WTC11 (cell line): Measurements from ENCODE around the gene OBSCN. TPM values are rescaled to one million over a fixed set of nuclear protein-coding genes. Genes with fewer than 3 reads are reported as not detected.

Source experiments
- ATAC-seq: fragments of 200-7000 bp; cut with Tn5 transposase; 2 replicates; pipeline ENCODE4 v1.10.0; 2021; ENCODE audit warnings: mild to moderate bottlenecking, moderate library complexity
- CTCF ChIA-PET: fragments of 300-600 bp; sonication (Branson Sonifier 250); formaldehyde crosslinking; loops from one replicate; lab custom pipeline; 2021; ENCODE audit warnings: antibody characterized with exemption; lab: Charles Lee
- POLR2A ChIA-PET: fragments of 350-600 bp; sonication (Branson Sonifier 250); formaldehyde crosslinking; loops from one replicate; lab custom pipeline; 2021; ENCODE audit warnings: antibody characterized with exemption; lab: Charles Lee
- DNase-seq: peaks from one replicate; pipeline ENCODE4 v3.0.0; 2021; ENCODE audit warnings: low spot score
- H3K27ac Mint-ChIP-seq: 2 replicates; pipeline ENCODE4 v1.8.0; 2021; ENCODE audit warnings: mixed read lengths
- H3K27me3 Mint-ChIP-seq: 2 replicates; pipeline ENCODE4 v1.8.0; 2021; ENCODE audit warnings: low read depth, mild to moderate bottlenecking, moderate library complexity, mixed read lengths
- H3K36me3 Mint-ChIP-seq: 2 replicates; pipeline ENCODE4 v1.8.0; 2021; ENCODE audit warnings: mixed read lengths
- H3K4me1 Mint-ChIP-seq: 2 replicates; pipeline ENCODE4 v1.8.0; 2022; ENCODE audit warnings: mixed read lengths
- H3K4me3 Mint-ChIP-seq: 2 replicates; pipeline ENCODE4 v1.8.0; 2021; ENCODE audit warnings: mild to moderate bottlenecking, moderate library complexity, mixed read lengths
- H3K9me3 Mint-ChIP-seq: 2 replicates; pipeline ENCODE4 v1.8.0; 2021; ENCODE audit warnings: mixed read lengths
- ATF1 ChIP-seq: sonication (generic); formaldehyde crosslinking; IDR thresholded peaks from 2 replicates; pipeline ENCODE4 v1.8.1; 2023; ENCODE audit warnings: mild to moderate bottlenecking, moderate library complexity, missing genetic modification reagents
- EMX1 ChIP-seq: fragments of 250-450 bp; sonication (Bioruptor Pico); IDR thresholded peaks from 2 replicates; pipeline ENCODE4 v1.8.0; 2021; ENCODE audit warnings: mild to moderate bottlenecking
- FOXK1 ChIP-seq: sonication (generic); formaldehyde crosslinking; IDR thresholded peaks from 2 replicates; pipeline ENCODE4 v1.8.0; 2022; ENCODE audit warnings: mild to moderate bottlenecking, moderate library complexity, missing genetic modification reagents
- FOXP1 ChIP-seq: sonication (generic); formaldehyde crosslinking; IDR thresholded peaks from 2 replicates; pipeline ENCODE4 v1.8.0; 2022; ENCODE audit warnings: missing genetic modification reagents, mild to moderate bottlenecking, moderate library complexity, borderline replicate concordance
- GABPB1 ChIP-seq: sonication (generic); formaldehyde crosslinking; IDR thresholded peaks from 2 replicates; pipeline ENCODE4 v1.8.1; 2023; ENCODE audit warnings: mild to moderate bottlenecking, missing genetic modification reagents
- NR2C2 ChIP-seq: sonication (generic); formaldehyde crosslinking; IDR thresholded peaks from 2 replicates; pipeline ENCODE4 v1.8.0; 2022; ENCODE audit warnings: mild to moderate bottlenecking, missing genetic modification reagents
- OVOL2 ChIP-seq: fragments of 250-450 bp; sonication (Bioruptor Pico); IDR thresholded peaks from 2 replicates; pipeline ENCODE4 v1.9.0; 2021; ENCODE audit warnings: mild to moderate bottlenecking, borderline replicate concordance
- SP1 ChIP-seq: sonication (generic); formaldehyde crosslinking; conservative IDR thresholded peaks from 2 replicates; pipeline ENCODE4 v1.8.1; 2022; ENCODE audit warnings: missing genetic modification reagents
- TEAD4 ChIP-seq: sonication (generic); formaldehyde crosslinking; IDR thresholded peaks from 2 replicates; pipeline ENCODE4 v1.8.0; 2022; ENCODE audit warnings: mild to moderate bottlenecking, missing genetic modification reagents
- TP53 ChIP-seq: sonication (generic); formaldehyde crosslinking; IDR thresholded peaks from 2 replicates; pipeline ENCODE4 v1.8.1; 2023; ENCODE audit warnings: mild to moderate bottlenecking, missing genetic modification reagents
- ZNF317 ChIP-seq: sonication (generic); formaldehyde crosslinking; IDR thresholded peaks from 2 replicates; pipeline ENCODE4 v1.8.1; 2023; ENCODE audit warnings: low read depth, mild to moderate bottlenecking, moderate library complexity, missing genetic modification reagents, borderline replicate concordance
- ZNF416 ChIP-seq: fragments of 250-450 bp; sonication (Bioruptor Pico); IDR thresholded peaks from 2 replicates; pipeline ENCODE4 v1.9.0; 2021; ENCODE audit warnings: mild to moderate bottlenecking, inconsistent platforms
- total RNA-seq: library from RNA; stranded (reverse); gene quantifications from 3 replicates; pipeline ENCODE4 v1.2.3, GENCODE V29; 2021
- TF ChIP-seq, protein P1 (sequence below): sonication (generic); formaldehyde crosslinking; IDR thresholded peaks from 2 replicates; pipeline ENCODE4 v1.8.1; 2023; ENCODE audit warnings: mild to moderate bottlenecking, missing genetic modification reagents
- TF ChIP-seq, protein P2 (sequence below): fragments of 250-450 bp; sonication (Bioruptor Pico); IDR thresholded peaks from 2 replicates; pipeline ENCODE4 v2.1.2; 2022; ENCODE audit warnings: mild to moderate bottlenecking, moderate library complexity
- TF ChIP-seq, protein P3 (sequence below): sonication (generic); formaldehyde crosslinking; IDR thresholded peaks from 2 replicates; pipeline ENCODE4 v1.8.0; 2023; ENCODE audit warnings: missing genetic modification reagents, mild to moderate bottlenecking, borderline replicate concordance
- TF ChIP-seq, protein P4 (sequence below): sonication (generic); formaldehyde crosslinking; IDR thresholded peaks from 2 replicates; pipeline ENCODE4 v1.8.0; 2022; ENCODE audit warnings: mild to moderate bottlenecking, missing genetic modification reagents
- TF ChIP-seq, protein P5 (sequence below): sonication (generic); formaldehyde crosslinking; IDR thresholded peaks from 2 replicates; pipeline ENCODE4 v1.8.0; 2022; ENCODE audit warnings: missing genetic modification reagents
- TF ChIP-seq, protein P6 (sequence below): fragments of 250-450 bp; sonication (Bioruptor Pico); IDR thresholded peaks from 2 replicates; pipeline ENCODE4 v1.9.0; 2021; ENCODE audit warnings: mild to moderate bottlenecking, borderline replicate concordance

Gene OBSCN
- total RNA-seq, 1 experiment from 2014 or later = 38.8 TPM

DNA sequence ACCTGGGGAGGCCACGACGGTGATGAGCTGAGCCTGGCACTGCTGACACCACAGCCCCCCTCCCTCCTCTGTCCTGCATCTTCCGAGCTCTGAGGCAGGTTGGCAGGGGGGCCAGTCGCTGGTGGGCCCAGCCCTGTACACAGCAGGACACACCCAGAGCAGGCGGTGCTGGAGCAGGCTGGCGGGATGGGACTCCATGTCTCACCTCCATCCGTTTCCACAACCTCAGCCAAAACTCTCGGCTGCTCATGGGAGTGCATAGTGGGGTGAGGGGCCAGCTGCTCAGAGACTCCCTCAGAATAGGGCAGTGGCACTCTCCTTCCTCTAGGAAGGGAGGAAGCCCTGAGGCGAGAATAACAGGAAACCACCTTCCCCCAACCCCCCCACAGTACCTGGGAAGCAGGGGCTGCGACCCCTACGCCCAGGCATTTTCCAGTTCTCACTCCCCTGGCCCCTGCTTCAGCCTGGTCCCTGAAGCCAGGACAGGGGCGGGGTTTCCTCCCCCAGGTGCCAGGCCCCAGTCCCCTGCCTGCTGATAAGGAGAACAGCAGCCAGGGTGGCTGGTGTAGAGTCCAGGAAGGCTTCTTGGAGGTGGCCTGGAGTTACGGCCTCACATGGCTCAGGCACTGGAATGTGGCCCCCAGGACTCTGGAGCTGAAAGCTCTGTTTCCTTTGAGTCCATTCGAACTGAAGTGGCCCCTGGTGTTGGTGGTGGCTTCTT, 45.4 kb upstream of the OBSCN start:
- H3K4me3 Mint-ChIP-seq = no peak overlapping the region
- CTCF ChIA-PET = interaction anchor here (1.2 to 2.0 kb wide), 3 partner anchors 11 to 157 kb away, joined by 3 to 7 read pairs (median 5); no protein-coding TSS in a partner anchor
- no peaks in the 10 kb centered on the region for H3K9me3 Mint-ChIP-seq
- H3K4me1 Mint-ChIP-seq = peaks cover 13% of the 10 kb centered on the region; the same call in 1 of the 2 replicates
- POLR2A ChIA-PET = interaction anchor here (1.2 kb wide), 1 partner anchor 10 kb away, joined by 4 read pairs; no protein-coding TSS in a partner anchor
- TF ChIP-seq, protein P1, sequence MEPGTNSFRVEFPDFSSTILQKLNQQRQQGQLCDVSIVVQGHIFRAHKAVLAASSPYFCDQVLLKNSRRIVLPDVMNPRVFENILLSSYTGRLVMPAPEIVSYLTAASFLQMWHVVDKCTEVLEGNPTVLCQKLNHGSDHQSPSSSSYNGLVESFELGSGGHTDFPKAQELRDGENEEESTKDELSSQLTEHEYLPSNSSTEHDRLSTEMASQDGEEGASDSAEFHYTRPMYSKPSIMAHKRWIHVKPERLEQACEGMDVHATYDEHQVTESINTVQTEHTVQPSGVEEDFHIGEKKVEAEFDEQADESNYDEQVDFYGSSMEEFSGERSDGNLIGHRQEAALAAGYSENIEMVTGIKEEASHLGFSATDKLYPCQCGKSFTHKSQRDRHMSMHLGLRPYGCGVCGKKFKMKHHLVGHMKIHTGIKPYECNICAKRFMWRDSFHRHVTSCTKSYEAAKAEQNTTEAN = no peak
- TF ChIP-seq ZNF317 (CRISPR knock-in tag) = no peak
- no peak for TF ChIP-seq ZNF416
- TF ChIP-seq TP53 (CRISPR knock-in tag) = no peak
- TF ChIP-seq, protein P2, sequence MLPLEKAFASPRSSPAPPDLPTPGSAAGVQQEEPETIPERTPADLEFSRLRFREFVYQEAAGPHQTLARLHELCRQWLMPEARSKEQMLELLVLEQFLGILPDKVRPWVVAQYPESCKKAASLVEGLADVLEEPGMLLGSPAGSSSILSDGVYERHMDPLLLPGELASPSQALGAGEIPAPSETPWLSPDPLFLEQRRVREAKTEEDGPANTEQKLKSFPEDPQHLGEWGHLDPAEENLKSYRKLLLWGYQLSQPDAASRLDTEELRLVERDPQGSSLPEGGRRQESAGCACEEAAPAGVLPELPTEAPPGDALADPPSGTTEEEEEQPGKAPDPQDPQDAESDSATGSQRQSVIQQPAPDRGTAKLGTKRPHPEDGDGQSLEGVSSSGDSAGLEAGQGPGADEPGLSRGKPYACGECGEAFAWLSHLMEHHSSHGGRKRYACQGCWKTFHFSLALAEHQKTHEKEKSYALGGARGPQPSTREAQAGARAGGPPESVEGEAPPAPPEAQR (CRISPR knock-in tag) = no peak
- TF ChIP-seq TEAD4 (CRISPR knock-in tag) = no peak
- no peak; the same call in 1 of the 2 replicates for TF ChIP-seq ATF1
- TF ChIP-seq SP1 (CRISPR knock-in tag) = no peak
- no peak for TF ChIP-seq EMX1 (CRISPR knock-in tag)
- no peak for TF ChIP-seq GABPB1 (CRISPR knock-in tag)
- TF ChIP-seq, protein P3, sequence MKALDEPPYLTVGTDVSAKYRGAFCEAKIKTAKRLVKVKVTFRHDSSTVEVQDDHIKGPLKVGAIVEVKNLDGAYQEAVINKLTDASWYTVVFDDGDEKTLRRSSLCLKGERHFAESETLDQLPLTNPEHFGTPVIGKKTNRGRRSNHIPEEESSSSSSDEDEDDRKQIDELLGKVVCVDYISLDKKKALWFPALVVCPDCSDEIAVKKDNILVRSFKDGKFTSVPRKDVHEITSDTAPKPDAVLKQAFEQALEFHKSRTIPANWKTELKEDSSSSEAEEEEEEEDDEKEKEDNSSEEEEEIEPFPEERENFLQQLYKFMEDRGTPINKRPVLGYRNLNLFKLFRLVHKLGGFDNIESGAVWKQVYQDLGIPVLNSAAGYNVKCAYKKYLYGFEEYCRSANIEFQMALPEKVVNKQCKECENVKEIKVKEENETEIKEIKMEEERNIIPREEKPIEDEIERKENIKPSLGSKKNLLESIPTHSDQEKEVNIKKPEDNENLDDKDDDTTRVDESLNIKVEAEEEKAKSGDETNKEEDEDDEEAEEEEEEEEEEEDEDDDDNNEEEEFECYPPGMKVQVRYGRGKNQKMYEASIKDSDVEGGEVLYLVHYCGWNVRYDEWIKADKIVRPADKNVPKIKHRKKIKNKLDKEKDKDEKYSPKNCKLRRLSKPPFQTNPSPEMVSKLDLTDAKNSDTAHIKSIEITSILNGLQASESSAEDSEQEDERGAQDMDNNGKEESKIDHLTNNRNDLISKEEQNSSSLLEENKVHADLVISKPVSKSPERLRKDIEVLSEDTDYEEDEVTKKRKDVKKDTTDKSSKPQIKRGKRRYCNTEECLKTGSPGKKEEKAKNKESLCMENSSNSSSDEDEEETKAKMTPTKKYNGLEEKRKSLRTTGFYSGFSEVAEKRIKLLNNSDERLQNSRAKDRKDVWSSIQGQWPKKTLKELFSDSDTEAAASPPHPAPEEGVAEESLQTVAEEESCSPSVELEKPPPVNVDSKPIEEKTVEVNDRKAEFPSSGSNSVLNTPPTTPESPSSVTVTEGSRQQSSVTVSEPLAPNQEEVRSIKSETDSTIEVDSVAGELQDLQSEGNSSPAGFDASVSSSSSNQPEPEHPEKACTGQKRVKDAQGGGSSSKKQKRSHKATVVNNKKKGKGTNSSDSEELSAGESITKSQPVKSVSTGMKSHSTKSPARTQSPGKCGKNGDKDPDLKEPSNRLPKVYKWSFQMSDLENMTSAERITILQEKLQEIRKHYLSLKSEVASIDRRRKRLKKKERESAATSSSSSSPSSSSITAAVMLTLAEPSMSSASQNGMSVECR (CRISPR knock-in tag) = no peak
- TF ChIP-seq FOXK1 (CRISPR knock-in tag) = no peak
- no peak for TF ChIP-seq NR2C2 (CRISPR knock-in tag)
- TF ChIP-seq, protein P4, sequence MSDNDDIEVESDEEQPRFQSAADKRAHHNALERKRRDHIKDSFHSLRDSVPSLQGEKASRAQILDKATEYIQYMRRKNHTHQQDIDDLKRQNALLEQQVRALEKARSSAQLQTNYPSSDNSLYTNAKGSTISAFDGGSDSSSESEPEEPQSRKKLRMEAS = no peak
- no peak for TF ChIP-seq FOXP1
- TF ChIP-seq OVOL2 (CRISPR knock-in tag) = no peak
- DNase-seq = no peak
- no peak overlapping the region for H3K27ac Mint-ChIP-seq
- H3K36me3 Mint-ChIP-seq = no peaks in the 10 kb centered on the region
- ATAC-seq = no peak
- peaks cover 14% of the 10 kb centered on the region for H3K27me3 Mint-ChIP-seq

DNA sequence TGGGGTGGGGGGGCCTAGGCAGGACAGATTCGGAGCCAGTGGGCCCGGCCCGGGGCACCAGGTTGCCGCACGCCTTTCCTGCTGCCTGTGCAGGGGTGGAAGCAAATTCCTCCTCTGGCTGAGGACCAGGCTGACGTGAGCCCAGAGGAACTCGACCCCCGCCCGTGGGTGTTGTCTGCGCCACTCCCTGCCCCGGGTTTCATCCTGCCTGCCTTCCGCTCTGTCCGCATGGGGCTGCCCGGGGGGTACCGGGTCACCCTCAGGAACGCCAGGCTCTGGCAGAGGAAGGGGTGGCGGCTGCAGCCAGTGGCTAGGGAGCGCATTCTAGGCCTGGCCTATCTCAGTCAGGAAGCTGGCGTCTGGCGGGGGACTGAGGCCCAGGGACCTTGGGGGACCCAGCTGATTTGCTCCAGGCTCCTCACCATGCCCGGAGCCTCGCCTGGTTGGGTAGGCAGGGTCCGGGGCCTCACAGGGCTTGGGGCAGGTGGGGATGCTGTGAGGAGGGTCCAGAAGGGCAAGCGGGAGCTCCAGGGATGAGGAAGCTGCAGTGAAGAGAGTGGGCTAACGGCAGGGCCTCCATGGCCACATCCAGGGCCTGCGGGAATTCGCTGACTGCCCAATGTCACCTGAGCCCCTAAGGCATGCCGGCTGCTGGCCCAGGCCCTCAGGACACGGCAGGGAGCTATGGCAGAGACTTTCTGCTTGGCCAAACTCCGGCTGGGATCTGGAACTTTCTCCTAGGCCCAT, 44.7 kb upstream of the OBSCN start:
- no peak overlapping the region for H3K4me3 Mint-ChIP-seq
- ChIA-PET CTCF (interaction anchor here (1.2 to 2.0 kb wide), 3 partner anchors 11 to 158 kb away, joined by 3 to 7 read pairs (median 5); no protein-coding TSS in a partner anchor), POLR2A (interaction anchor here (1.2 kb wide), 1 partner anchor 11 kb away, joined by 4 read pairs; no protein-coding TSS in a partner anchor)
- no peaks in the 10 kb centered on the region for H3K9me3 Mint-ChIP-seq
- no peaks in the 10 kb centered on the region for H3K36me3 Mint-ChIP-seq
- H3K27ac Mint-ChIP-seq = no peak overlapping the region
- DNase-seq (no peak), ATAC-seq (no peak)
- H3K27me3 Mint-ChIP-seq = peaks cover 11% of the 10 kb centered on the region
- peaks cover 13% of the 10 kb centered on the region; the same call in 1 of the 2 replicates for H3K4me1 Mint-ChIP-seq
- TF ChIP-seq ZNF416 = no peak
- TF ChIP-seq, protein P5, sequence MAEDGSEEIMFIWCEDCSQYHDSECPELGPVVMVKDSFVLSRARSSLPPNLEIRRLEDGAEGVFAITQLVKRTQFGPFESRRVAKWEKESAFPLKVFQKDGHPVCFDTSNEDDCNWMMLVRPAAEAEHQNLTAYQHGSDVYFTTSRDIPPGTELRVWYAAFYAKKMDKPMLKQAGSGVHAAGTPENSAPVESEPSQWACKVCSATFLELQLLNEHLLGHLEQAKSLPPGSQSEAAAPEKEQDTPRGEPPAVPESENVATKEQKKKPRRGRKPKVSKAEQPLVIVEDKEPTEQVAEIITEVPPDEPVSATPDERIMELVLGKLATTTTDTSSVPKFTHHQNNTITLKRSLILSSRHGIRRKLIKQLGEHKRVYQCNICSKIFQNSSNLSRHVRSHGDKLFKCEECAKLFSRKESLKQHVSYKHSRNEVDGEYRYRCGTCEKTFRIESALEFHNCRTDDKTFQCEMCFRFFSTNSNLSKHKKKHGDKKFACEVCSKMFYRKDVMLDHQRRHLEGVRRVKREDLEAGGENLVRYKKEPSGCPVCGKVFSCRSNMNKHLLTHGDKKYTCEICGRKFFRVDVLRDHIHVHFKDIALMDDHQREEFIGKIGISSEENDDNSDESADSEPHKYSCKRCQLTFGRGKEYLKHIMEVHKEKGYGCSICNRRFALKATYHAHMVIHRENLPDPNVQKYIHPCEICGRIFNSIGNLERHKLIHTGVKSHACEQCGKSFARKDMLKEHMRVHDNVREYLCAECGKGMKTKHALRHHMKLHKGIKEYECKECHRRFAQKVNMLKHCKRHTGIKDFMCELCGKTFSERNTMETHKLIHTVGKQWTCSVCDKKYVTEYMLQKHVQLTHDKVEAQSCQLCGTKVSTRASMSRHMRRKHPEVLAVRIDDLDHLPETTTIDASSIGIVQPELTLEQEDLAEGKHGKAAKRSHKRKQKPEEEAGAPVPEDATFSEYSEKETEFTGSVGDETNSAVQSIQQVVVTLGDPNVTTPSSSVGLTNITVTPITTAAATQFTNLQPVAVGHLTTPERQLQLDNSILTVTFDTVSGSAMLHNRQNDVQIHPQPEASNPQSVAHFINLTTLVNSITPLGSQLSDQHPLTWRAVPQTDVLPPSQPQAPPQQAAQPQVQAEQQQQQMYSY (CRISPR knock-in tag) = no peak
- TF ChIP-seq, protein P6, sequence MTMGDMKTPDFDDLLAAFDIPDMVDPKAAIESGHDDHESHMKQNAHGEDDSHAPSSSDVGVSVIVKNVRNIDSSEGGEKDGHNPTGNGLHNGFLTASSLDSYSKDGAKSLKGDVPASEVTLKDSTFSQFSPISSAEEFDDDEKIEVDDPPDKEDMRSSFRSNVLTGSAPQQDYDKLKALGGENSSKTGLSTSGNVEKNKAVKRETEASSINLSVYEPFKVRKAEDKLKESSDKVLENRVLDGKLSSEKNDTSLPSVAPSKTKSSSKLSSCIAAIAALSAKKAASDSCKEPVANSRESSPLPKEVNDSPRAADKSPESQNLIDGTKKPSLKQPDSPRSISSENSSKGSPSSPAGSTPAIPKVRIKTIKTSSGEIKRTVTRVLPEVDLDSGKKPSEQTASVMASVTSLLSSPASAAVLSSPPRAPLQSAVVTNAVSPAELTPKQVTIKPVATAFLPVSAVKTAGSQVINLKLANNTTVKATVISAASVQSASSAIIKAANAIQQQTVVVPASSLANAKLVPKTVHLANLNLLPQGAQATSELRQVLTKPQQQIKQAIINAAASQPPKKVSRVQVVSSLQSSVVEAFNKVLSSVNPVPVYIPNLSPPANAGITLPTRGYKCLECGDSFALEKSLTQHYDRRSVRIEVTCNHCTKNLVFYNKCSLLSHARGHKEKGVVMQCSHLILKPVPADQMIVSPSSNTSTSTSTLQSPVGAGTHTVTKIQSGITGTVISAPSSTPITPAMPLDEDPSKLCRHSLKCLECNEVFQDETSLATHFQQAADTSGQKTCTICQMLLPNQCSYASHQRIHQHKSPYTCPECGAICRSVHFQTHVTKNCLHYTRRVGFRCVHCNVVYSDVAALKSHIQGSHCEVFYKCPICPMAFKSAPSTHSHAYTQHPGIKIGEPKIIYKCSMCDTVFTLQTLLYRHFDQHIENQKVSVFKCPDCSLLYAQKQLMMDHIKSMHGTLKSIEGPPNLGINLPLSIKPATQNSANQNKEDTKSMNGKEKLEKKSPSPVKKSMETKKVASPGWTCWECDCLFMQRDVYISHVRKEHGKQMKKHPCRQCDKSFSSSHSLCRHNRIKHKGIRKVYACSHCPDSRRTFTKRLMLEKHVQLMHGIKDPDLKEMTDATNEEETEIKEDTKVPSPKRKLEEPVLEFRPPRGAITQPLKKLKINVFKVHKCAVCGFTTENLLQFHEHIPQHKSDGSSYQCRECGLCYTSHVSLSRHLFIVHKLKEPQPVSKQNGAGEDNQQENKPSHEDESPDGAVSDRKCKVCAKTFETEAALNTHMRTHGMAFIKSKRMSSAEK = no peak
